OCI-LY1 (cell line): Measurements from ENCODE around the gene CCL2.

ENCODE experiments used
- H2AFZ ChIP-seq: fragments of 200-600 bp; sonication (generic), shearing (Covaris generic); 2 replicates; pipeline ENCODE4 v1.6.0; 2014; ENCODE audit warnings: antibody characterized with exemption, mild to moderate bottlenecking, low read length
- H3F3A ChIP-seq: fragments of 200-600 bp; sonication (generic), shearing (Covaris generic); 2 replicates; pipeline ENCODE4 v1.6.0; 2014; ENCODE audit warnings: mild to moderate bottlenecking, antibody characterized with exemption, low read length, moderate library complexity; ENCODE audit not compliant: insufficient read depth
- H3K27ac ChIP-seq: fragments of 200-600 bp; sonication (generic); 2 replicates; pipeline ENCODE4 v1.5.1; 2014; ENCODE audit warnings: low read length, mixed run types, mild to moderate bottlenecking, low read depth; ENCODE audit not compliant: poor library complexity, severe bottlenecking
- H3K27me3 ChIP-seq: fragments of 200-600 bp; sonication (generic); 2 replicates; pipeline ENCODE4 v1.6.0; 2014; ENCODE audit warnings: antibody characterized with exemption, mild to moderate bottlenecking, low read length, moderate library complexity; ENCODE audit not compliant: insufficient read depth
- H3K36me3 ChIP-seq: fragments of 200-600 bp; sonication (generic); 2 replicates; pipeline ENCODE4 v1.6.1; 2014; ENCODE audit warnings: mild to moderate bottlenecking, antibody characterized with exemption, low read length, moderate library complexity, mixed read lengths; ENCODE audit not compliant: insufficient read depth
- H3K4me1 ChIP-seq: fragments of 200-600 bp; sonication (generic); 2 replicates; pipeline ENCODE4 v1.5.1; 2014; ENCODE audit warnings: mild to moderate bottlenecking, low read length, moderate library complexity; ENCODE audit not compliant: insufficient read depth, severe bottlenecking
- H3K4me2 ChIP-seq: fragments of 200-600 bp; sonication (generic), shearing (Covaris generic); 2 replicates; pipeline ENCODE4 v1.6.1; 2014; ENCODE audit warnings: low read length
- H3K4me3 ChIP-seq: fragments of 200-600 bp; sonication (generic); 2 replicates; pipeline ENCODE4 v1.5.1; 2014; ENCODE audit warnings: low read length, low read depth, mild to moderate bottlenecking, mixed read lengths; ENCODE audit not compliant: poor library complexity, severe bottlenecking
- H3K79me2 ChIP-seq: fragments of 200-600 bp; shearing (Covaris generic); 2 replicates; pipeline ENCODE4 v1.6.1; 2016; ENCODE audit warnings: mixed run types, low read length, mixed read lengths; ENCODE audit not compliant: insufficient read depth
- H3K9ac ChIP-seq: fragments of 200-600 bp; sonication (generic), shearing (Covaris generic); 2 replicates; pipeline ENCODE4 v1.6.1; 2014; ENCODE audit warnings: mild to moderate bottlenecking, low read length, mixed read lengths
- H3K9me2 ChIP-seq: fragments of 200-600 bp; sonication (generic), shearing (Covaris generic); 2 replicates; pipeline ENCODE4 v1.6.1; 2014; ENCODE audit warnings: low read depth, mild to moderate bottlenecking, low read length, mixed read lengths
- H3K9me3 ChIP-seq: fragments of 200-600 bp; shearing (Covaris generic); 2 replicates; pipeline ENCODE4 v1.6.1; 2014; ENCODE audit warnings: low read length, mixed read lengths
- H4K20me1 ChIP-seq: fragments of 200-600 bp; sonication (generic), shearing (Covaris generic); 2 replicates; pipeline ENCODE4 v1.6.0; 2016; ENCODE audit warnings: mild to moderate bottlenecking, low read length; ENCODE audit not compliant: insufficient read depth
- CTCF ChIP-seq: fragments of 200-600 bp; sonication (generic), shearing (Covaris generic); IDR thresholded peaks from 2 replicates; pipeline ENCODE4 v1.5.1; 2017; ENCODE audit warnings: mild to moderate bottlenecking, antibody characterized with exemption, low read length, moderate library complexity, mixed read lengths
- EZH2 ChIP-seq: fragments of 200-600 bp; sonication (generic), shearing (Covaris generic); IDR thresholded peaks from 2 replicates; pipeline ENCODE4 v1.8.0; 2017; ENCODE audit warnings: borderline replicate concordance, mixed run types, mild to moderate bottlenecking, antibody characterized with exemption, low read length, moderate library complexity, mixed read lengths

CCL2 gene

GRCh38 chr17:34269969-34270368 is 14.9 kb downstream of the CCL2 start, which contains the start of gene CCL7:
Gene CCL7, plus strand, starts transcription at chr17:34270221. Its CDS starts 70 bp downstream, at chr17:34270291.
- no peak within 1 kb of the TSS for H3K27ac ChIP-seq
- no peaks in the 10 kb centered on the region for H3K9me3 ChIP-seq
- TF ChIP-seq EZH2 (no peak), CTCF (no peak)
- H2AFZ ChIP-seq = no peak within 1 kb of the TSS
- no peak within 1 kb of the TSS for H3K4me2 ChIP-seq
- H3K36me3 ChIP-seq = no peaks in the 10 kb centered on the region
- no peaks in the 10 kb centered on the region for H3F3A ChIP-seq
- no peak within 1 kb of the TSS for H3K4me3 ChIP-seq
- no peaks in the 10 kb centered on the region for H3K79me2 ChIP-seq
- H4K20me1 ChIP-seq = no peaks in the 10 kb centered on the region
- no peaks in the 10 kb centered on the region for H3K9me2 ChIP-seq
- H3K4me1 ChIP-seq = no peaks in the 10 kb centered on the region
- H3K27me3 ChIP-seq = no peaks in the 10 kb centered on the region
- no peak within 1 kb of the TSS for H3K9ac ChIP-seq

- Histone ChIP-seq H3K9ac (no peak overlapping the region), H3K27me3 (no peaks in the 10 kb centered on the region), H3K9me2 (no peaks in the 10 kb centered on the region), H3K9me3 (no peaks in the 10 kb centered on the region), H3K4me3 (no peak overlapping the region), H3K4me2 (no peak overlapping the region), H2AFZ (no peak overlapping the region), H3K27ac (no peak overlapping the region), H3F3A (no peaks in the 10 kb centered on the region), H3K36me3 (no peaks in the 10 kb centered on the region), H3K4me1 (no peaks in the 10 kb centered on the region), H3K79me2 (no peaks in the 10 kb centered on the region), H4K20me1 (no peaks in the 10 kb centered on the region)
- no peak for TF ChIP-seq CTCF
- no peak for TF ChIP-seq EZH2
Measured at GRCh38 chr17:34275881-34276280, 20.8 kb downstream of the CCL2 start.

GRCh38 chr17:34276826-34277225 is 21.7 kb downstream of the CCL2 start:
- H3K27me3 ChIP-seq = no peaks in the 10 kb centered on the region
- no peaks in the 10 kb centered on the region for H3K9me3 ChIP-seq
- TF ChIP-seq CTCF (no peak), EZH2 (no peak)
- H3K4me1 ChIP-seq = no peaks in the 10 kb centered on the region
- H3K36me3 ChIP-seq = no peaks in the 10 kb centered on the region
- H3K4me2 ChIP-seq = no peak overlapping the region
- no peaks in the 10 kb centered on the region for H4K20me1 ChIP-seq
- no peaks in the 10 kb centered on the region for H3F3A ChIP-seq
- no peak overlapping the region for H3K9ac ChIP-seq
- no peaks in the 10 kb centered on the region for H3K79me2 ChIP-seq
- no peak overlapping the region for H3K27ac ChIP-seq
- H3K9me2 ChIP-seq = no peaks in the 10 kb centered on the region
- H2AFZ ChIP-seq = no peak overlapping the region
- no peak overlapping the region for H3K4me3 ChIP-seq
